Measurements from ENCODE around the gene AVPI1.

DNA sequence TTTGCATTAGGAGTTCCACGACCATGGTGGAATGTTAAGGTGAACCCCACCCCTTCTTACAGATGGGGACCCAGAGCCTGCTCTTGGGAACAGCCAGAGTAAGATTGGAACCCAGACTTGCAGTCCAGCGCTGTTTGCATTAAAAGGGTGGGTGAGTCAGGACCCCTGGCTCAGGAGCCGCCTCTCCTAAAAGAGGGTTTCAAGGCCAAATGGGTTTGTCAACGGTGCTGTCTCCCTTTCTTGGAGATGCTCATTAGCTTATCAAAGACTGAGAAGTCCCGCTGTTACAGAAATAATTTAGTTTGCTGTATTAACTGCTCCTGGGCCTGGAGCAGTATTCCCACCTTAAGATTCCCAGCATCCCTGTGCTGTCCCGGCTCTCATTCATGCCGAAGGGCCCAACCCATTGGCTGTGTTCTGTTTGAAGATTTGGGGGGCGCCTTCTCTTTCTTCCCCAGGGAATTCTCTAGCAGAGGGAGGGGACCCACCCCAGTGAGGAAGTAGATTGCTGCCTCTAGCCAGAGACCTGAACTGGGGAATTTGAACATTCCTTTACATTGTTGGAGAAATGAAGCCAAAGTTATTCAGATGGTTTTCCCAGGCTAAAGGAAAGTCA lies 28.3 kb upstream of the AVPI1 start:
- no peak for TF ChIP-seq EZH2 (optimal IDR thresholded peaks at IDR 0.05; ENCODE audit: low read depth, low read length)
- TF ChIP-seq, protein P1, sequence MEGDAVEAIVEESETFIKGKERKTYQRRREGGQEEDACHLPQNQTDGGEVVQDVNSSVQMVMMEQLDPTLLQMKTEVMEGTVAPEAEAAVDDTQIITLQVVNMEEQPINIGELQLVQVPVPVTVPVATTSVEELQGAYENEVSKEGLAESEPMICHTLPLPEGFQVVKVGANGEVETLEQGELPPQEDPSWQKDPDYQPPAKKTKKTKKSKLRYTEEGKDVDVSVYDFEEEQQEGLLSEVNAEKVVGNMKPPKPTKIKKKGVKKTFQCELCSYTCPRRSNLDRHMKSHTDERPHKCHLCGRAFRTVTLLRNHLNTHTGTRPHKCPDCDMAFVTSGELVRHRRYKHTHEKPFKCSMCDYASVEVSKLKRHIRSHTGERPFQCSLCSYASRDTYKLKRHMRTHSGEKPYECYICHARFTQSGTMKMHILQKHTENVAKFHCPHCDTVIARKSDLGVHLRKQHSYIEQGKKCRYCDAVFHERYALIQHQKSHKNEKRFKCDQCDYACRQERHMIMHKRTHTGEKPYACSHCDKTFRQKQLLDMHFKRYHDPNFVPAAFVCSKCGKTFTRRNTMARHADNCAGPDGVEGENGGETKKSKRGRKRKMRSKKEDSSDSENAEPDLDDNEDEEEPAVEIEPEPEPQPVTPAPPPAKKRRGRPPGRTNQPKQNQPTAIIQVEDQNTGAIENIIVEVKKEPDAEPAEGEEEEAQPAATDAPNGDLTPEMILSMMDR (IDR thresholded peaks at IDR 0.05; ENCODE audit: low read length), result no peak
